ENCODE results near the gene TRPM8.

DNA sequence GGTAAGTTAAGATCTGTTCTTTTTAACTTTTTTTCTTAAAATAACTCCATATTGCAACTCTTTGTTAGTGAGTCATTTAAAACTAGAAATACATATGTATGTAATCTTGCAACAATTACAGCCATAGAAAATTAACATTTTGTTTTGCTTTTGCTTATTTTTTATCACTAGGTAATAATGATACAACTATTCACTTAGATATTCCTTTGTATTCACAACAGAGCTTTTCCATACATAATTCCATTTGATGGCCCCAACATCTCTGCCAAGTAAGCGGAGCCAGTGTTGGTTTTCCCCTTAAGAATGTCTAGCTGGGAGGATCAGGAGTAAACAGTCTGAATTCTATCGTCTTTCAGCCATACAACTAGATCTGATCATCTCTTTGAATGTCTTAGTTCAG, 149.4 kb downstream of the TRPM8 start:
- TF ChIP-seq POLR2AphosphoS5 (IDR thresholded peaks at IDR 0.05) = no peak
- TF ChIP-seq, protein P1, sequence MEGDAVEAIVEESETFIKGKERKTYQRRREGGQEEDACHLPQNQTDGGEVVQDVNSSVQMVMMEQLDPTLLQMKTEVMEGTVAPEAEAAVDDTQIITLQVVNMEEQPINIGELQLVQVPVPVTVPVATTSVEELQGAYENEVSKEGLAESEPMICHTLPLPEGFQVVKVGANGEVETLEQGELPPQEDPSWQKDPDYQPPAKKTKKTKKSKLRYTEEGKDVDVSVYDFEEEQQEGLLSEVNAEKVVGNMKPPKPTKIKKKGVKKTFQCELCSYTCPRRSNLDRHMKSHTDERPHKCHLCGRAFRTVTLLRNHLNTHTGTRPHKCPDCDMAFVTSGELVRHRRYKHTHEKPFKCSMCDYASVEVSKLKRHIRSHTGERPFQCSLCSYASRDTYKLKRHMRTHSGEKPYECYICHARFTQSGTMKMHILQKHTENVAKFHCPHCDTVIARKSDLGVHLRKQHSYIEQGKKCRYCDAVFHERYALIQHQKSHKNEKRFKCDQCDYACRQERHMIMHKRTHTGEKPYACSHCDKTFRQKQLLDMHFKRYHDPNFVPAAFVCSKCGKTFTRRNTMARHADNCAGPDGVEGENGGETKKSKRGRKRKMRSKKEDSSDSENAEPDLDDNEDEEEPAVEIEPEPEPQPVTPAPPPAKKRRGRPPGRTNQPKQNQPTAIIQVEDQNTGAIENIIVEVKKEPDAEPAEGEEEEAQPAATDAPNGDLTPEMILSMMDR (IDR thresholded peaks at IDR 0.05) = no peak

All from prostate gland (tissue), 2 donors.